ENCODE results near the gene CCSER1. TPM values are rescaled to one million over a fixed set of nuclear protein-coding genes. Genes with fewer than 3 reads are reported as not detected.

Gene CCSER1
- total RNA-seq, 1 donor from 2014 or later = 15.7 TPM

GRCh38 chr4:91636083-91636482, 1508.9 kb downstream of the CCSER1 start:
- no peak for TF ChIP-seq CTCF (IDR thresholded peaks at IDR 0.05; ENCODE audit: partially characterized antibody, unreplicated experiment)
- H3K4me1 Mint-ChIP-seq (ENCODE audit: low read depth, unreplicated experiment) = no peaks in the 10 kb centered on the region
- H3K27ac Mint-ChIP-seq (ENCODE audit: unreplicated experiment) = no peak overlapping the region
- no peaks in the 10 kb centered on the region for H3K36me3 Mint-ChIP-seq (ENCODE audit: unreplicated experiment)
- no peak overlapping the region for H3K4me3 Mint-ChIP-seq (ENCODE audit: unreplicated experiment)
- H3K9me3 Mint-ChIP-seq (ENCODE audit: unreplicated experiment) = no peaks in the 10 kb centered on the region
- no peaks in the 10 kb centered on the region for H3K27me3 Mint-ChIP-seq (ENCODE audit: unreplicated experiment)
- no peak for DNase-seq

Other genes starting within 250 kb of the CCSER1 start
- gene MMRN1, start 232.5 kb upstream of the CCSER1 start, total RNA-seq (ENCODE audit: unreplicated experiment) = not detected